ENCODE data around the gene UIMC1.

DNA sequence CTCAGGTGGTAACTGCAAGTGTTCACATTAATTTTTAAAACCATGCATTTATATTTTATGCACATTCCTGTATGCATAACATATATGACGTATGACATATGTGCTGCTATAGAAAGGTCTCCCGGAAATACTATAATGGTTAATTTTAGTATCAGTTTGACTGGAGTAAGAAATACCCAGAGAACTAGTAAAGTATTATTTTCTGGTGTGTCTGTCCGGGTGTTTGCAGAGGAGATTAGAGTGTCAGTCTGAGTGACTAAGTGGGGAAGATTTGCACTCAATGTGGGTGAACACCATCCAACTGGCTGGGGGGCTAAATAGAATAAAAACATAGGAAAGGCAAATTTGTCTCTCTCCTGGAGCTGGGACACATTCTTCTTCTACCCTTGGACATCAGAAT is 26.9 kb downstream of the UIMC1 start:
- TF ChIP-seq, protein P1, sequence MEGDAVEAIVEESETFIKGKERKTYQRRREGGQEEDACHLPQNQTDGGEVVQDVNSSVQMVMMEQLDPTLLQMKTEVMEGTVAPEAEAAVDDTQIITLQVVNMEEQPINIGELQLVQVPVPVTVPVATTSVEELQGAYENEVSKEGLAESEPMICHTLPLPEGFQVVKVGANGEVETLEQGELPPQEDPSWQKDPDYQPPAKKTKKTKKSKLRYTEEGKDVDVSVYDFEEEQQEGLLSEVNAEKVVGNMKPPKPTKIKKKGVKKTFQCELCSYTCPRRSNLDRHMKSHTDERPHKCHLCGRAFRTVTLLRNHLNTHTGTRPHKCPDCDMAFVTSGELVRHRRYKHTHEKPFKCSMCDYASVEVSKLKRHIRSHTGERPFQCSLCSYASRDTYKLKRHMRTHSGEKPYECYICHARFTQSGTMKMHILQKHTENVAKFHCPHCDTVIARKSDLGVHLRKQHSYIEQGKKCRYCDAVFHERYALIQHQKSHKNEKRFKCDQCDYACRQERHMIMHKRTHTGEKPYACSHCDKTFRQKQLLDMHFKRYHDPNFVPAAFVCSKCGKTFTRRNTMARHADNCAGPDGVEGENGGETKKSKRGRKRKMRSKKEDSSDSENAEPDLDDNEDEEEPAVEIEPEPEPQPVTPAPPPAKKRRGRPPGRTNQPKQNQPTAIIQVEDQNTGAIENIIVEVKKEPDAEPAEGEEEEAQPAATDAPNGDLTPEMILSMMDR (conservative IDR thresholded peaks at IDR 0.05 in 1 of 2, IDR thresholded peaks at IDR 0.05 in 1 of 2; ENCODE audit: extremely low read depth in 1 of 2, insufficient read depth in 1 of 2, low read depth in 1 of 2, low read length in 2 of 2), result no peak
- TF ChIP-seq EZH2 (IDR thresholded peaks at IDR 0.05; ENCODE audit: borderline replicate concordance, low read length), result no peak
